GM19238 (cell line): ENCODE results near the gene BCKDHA.

Experiments
- DNase-seq: peaks from one replicate; pipeline ENCODE4 v3.0.0; 2011; ENCODE audit warnings: low spot score; ENCODE audit not compliant: insufficient read length

BCKDHA gene

GRCh38 chr19:41397086-41398049, at the start of gene BCKDHA, which contains the start of gene EXOSC5:
BCKDHA (plus strand) TSS chr19:41397818; CDS start chr19:41397828, 10 bp downstream.
EXOSC5 (minus strand) TSS chr19:41397359; CDS start chr19:41397328, 31 bp downstream.
- peak; percentile 96 for DNase-seq

- no peak for DNase-seq
Observed at GRCh38 chr19:41350735-41351338, 46.8 kb upstream of the BCKDHA start.

DNA sequence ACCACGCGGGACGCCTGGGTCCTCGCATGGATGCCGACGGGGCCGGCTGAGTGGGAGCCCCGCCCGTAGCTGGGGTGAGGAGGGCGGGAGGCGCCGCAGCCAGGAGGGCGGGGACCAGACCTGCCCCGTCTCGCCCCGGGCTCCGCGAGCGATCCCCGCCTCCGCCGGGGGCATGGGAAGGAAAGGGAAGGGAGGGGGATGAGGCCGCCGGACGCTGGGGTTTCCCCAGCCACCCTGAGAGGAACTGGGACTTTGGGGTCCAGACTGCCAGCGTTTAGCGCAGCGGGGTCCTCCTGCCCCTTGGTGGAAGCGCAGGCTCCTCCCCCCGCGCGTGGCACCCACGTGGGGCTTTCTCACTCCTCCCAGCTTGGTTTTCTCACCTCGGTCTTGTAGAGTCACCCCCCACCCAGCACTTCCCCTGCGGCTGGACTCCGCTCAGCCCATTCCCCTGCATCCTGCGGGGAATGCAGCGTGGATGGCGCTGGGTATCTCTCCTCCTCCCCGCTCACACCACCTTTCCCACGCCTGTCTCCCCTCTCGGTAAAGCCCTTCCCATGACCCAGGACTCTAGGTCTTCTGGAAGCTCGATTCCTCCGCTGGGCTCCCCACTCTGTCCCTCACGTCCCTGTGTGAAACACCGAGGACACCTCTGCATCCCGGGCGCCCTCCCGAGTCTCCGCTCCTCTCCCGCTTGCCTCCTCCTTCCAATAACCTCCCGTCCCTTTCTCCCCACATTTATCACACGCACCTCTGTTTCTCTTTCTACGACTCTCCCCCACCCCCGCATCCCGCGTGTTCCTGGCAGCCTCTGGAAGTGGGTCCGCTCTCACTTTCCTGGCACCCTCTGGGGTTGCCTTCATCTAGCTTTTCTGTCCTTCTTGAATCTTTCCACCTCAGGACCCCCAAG, 46.0 kb upstream of the BCKDHA start:
- no peak for DNase-seq

GRCh38 chr19:41352279-41352608, 45.4 kb upstream of the BCKDHA start:
- DNase-seq = no peak

DNA sequence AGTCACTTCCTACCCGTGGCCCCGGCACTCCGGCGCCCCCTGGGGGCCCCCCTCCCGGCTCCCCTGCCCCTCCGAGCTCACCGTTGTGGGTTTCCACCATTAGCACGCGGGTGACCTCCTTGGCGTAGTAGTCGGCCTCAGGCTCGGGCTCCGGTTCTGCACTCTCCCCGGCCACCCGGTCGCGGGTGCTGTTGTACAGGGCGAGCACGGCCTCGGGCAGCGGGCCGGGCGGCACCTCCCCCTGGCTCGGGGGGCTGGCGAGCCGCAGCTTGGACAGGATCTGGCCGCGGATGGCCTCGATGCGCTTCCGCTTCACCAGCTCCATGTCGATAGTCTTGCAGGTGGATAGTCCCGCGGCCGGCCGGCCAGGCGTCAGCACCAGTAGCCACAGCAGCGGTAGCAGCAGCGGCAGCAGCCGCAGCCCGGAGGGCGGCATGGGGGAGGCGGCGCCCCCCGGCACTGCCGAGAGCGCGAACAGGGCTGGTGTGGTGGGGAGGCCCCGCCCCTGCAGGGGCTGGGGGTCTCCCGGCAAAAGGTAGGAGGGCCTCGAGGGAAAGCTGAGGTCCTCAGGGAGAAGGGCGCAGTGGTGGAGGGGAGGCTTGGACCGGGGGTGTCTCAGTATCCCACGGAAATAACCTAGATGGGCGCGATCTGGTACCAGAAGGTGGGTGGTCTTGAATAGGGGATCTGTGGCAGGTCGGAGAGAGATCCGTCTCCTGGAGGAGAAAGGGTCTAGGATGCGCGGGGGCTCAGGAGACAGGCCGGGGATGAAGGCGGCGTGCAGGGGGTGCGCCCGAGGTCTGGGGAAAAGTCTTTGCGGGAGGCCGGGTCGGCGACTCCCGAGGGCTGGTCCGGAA, 44.8 kb upstream of the BCKDHA start:
- DNase-seq = no peak

GRCh38 chr19:41353466-41354342, 43.9 kb upstream of the BCKDHA start, which contains the start of gene TGFB1:
TGFB1 (minus strand) TSS chr19:41353922; CDS start chr19:41353044, 878 bp downstream.
- DNase-seq = peak; percentile 95

DNA sequence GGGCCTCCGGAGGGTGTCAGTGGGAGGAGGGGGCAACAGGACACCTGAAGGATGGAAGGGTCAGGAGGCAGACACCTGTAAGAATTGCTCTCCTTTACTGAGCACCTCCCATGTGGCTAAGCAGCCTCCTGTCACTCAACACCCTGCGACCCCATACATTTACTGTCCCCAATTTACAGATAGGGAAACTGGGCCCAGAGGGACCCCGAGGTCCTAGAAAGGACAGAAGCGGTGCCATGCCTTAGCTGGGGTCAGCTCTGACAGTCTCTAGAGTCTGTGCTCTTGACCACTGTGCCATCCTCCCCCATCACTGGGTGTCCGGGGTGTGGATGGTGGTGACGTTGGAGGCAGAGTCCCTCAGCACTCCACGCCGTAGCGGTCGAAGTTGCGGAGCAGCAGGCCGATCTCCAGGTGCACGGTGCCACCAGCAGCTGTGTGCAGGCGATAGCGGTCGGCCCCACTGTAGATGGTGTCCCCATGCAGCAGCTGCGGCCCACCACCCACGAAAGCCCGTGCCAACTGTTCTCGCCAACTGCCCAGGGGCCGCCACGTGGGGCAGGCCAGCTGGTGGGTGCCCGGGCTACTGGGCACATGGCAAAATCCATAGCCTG, 43.2 kb upstream of the BCKDHA start:
- no peak for DNase-seq

DNA sequence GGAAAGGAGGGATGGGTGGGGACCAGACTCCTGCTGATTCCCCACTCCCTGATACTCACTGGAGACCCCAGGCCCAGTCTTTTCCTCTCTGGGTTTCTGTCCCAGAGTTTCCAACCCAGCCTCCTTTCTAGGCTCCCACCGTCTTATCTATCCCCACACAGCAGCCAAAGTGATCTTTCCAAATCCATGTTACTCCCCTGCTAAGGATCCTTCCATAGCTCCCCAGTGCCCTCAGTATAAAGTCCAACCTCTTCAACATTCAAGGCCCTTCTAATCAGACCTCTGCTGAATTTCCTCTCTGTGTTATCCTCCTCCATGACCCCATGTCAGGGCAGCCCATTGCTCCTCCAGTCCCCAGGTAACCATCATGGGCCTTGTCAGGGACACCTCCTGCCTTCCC, 42.6 kb upstream of the BCKDHA start:
- DNase-seq = no peak

DNA sequence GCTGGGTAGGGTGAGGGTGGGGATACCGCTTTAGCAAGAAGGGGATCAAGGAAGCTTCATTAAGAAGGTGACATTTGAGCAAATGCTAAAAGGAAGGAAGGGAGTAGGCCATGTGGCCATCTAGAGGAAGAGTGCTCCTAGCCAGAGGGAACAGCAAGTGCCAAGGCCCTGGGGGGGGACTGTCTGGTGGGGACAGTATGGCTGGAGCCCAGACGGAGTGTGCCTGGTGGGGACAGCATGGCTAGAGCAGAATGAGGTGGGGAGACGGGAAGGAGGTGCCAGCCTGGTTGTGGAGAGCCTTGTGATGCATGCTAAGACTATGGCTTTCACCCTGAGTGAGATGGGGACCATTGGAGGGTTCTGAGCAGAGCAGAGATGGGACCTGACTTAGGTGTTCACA, 41.8 kb upstream of the BCKDHA start:
- no peak for DNase-seq

DNA sequence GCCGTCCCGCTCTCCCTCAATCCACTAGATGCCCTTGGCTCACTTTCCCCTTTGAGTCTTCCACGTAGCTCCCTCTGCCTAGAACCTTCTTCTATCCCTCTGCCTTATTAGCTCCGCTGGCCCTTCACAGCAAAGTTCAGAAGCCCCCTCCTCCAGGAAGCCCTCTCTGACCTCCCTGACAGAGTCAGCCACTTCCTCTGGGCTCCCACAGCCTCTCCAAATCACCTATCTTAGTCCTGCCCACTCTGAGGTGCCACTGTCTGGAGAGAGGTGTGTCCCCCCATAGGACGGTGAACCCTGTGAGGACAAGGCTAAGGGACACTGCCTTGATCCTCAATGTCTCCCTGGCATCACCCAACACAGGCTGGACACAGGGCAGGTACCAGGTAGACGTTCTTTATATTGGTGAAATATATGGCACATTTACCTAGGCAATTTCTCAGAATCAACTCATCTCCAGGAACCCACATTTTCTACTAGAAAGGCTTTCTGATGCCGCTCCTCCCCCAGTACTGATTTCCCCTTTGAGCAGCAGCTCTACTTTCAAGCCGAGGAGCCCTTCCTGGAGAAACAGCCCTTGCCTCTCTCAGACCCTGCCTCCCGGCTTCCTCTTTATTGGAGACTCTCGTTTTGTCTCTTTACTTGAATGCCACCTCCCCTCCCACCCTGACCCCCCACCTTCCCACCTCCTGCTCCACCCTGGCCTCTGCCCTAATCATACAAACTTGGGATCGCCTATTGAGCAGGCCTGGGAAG, 40.5 kb upstream of the BCKDHA start:
- DNase-seq = no peak

- no peak for DNase-seq
Observed at GRCh38 chr19:41357746-41358145, 39.9 kb upstream of the BCKDHA start.

- no peak for DNase-seq
Observed at GRCh38 chr19:41359741-41360140, 37.9 kb upstream of the BCKDHA start.

- DNase-seq = no peak
Observed at GRCh38 chr19:41362143-41362847, 35.3 kb upstream of the BCKDHA start.

DNA sequence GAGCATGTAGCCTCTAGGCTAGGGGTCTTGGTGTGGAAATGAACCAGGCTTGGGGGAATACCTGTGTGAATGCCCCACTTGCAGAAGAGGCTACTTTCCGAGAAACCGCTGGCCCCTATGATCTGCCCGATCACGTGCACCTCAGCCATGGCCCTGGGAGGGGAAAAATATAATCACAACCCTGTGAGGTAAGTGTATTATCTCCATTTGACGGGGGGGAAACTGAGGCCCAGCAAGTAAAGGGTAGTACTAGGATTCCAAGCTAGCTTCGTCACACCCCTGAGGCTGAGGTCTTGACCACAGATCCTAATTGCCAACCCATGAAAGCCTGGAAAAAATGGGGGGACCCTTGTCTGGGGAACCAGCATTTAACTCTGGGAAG, 34.3 kb upstream of the BCKDHA start:
- no peak for DNase-seq

GRCh38 chr19:41363753-41364523, 33.7 kb upstream of the BCKDHA start, which contains the start of gene B9D2:
B9D2 (minus strand) TSS chr19:41364149; CDS start chr19:41363519, 630 bp downstream.
- DNase-seq = peak; percentile 85

DNA sequence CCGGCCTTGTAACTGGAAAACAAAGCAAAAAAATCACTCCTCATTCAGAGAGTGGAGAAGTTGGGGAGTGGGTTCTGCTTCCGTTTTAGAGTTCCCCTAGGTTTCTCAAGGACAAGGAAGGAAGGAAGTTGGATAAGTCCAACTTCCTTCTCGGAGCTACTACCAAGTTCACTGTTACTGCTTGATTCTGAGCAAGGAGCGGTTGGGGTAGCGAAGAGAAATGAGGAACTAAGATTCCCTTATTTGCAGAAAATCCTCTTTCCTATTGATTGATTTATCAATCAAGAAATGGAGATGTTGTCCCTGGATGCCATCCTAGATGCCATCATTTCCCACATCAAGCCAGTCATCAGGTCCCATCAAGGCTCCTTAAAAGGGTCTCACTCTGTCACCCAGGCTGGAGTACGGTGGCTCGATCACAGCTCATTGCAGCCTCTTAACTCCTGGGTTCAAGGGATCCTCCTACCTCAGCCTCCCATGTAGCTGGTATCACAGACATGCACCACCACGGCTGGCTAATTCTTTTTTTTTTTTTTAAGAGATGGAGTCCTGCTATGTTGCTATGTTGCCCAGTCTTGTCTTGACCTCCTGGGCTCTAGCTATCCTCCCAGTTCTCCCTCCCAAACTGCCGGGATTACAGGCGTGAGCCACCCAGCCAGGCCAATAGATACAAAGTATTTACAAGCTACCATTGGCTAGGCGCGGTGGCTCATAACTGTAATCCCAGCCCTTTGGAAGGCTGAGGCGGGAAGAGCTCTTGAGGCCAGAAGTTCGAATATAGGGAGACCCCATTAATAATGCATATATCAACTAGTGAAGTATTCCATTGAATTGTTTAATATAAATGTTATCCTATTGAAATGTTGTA, 32.9 kb upstream of the BCKDHA start:
- DNase-seq = no peak
